HG02678 (cell line): ENCODE data around the gene SEMA3G.

ENCODE experiments used
- ATAC-seq: cut with Tn5 transposase; IDR thresholded peaks from one replicate; pipeline ENCODE4 v1.9.1; 2021; ENCODE audit warnings: mild to moderate bottlenecking, moderate library complexity; ENCODE audit not compliant: unreplicated experiment

Gene SEMA3G

GRCh38 chr3:52439426-52440248 is 5.3 kb downstream of the SEMA3G start:
- ATAC-seq: no peak

GRCh38 chr3:52438579-52439425 is 6.1 kb downstream of the SEMA3G start:
- no peak for ATAC-seq

GRCh38 chr3:52438104-52438376 is 6.9 kb downstream of the SEMA3G start:
- no peak for ATAC-seq

DNA sequence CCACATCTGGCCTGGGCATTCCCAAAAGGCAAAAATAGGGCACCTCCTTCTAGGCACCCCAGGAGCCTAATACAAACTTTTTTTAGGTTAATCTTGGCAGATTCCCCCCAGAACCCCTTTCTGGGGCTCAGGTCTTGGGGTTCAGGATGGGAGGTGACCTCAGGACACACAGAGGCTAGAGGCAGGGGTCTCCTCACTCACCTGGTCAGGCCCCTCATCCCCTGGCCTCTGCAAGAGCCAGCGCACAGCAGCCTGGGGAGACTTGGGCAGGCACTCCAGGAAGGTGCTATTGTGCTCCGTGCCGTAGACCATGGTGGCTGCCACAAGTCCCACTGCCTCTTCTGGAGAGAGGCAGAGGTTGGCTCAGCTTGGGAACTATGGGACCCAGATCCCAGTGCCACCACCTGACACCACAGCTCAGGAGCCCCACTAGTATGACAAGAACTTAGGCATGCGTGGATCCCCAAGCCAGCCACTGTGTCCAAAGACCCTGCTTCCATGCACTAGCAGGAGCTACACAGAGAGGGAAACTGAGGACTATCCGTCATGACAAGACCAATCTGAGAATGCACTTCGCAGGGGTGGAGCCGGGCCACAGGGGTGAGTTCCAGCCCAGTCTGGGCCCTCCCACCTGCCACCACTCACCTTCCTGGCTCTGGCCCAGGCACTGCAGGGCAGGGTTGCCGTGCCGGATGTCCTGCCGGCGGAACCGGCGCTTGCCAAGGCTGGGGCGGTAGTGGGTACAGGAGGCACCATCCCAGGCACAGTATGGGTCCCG is 7.4 kb downstream of the SEMA3G start:
- no peak for ATAC-seq

DNA sequence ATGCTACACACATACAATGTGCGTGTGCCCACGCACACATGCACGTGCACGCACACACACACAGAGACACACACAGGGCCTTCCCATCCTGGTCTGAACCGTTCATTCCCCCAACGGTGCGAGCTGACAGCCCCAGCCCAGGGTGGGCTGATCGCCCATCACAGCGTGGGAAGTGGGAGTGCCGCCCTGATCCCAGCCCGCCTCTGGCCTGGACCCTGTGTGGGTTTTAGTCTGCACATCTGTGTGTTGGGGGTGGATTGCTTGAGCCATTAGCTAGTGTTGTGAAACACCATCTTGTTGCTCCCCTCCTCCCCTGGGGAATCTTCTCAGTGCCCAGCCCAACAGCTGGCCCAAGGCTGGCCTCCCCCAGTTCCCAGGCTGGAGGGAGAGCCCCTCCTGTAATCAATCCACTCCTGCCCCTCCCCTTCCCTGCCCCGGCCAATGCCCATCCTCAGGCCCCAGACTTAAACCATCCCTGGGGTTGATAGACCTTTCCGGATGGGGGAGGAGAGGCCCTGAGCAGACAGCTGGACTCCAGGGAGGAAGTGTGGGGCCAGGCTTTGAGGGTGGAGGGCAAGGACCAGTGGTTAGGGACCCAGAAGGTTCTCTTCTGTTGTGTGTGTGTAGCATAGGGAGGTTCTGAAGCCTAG is 8.3 kb downstream of the SEMA3G start:
- no peak for ATAC-seq

GRCh38 chr3:52435246-52436101 is 9.4 kb downstream of the SEMA3G start:
- no peak for ATAC-seq

DNA sequence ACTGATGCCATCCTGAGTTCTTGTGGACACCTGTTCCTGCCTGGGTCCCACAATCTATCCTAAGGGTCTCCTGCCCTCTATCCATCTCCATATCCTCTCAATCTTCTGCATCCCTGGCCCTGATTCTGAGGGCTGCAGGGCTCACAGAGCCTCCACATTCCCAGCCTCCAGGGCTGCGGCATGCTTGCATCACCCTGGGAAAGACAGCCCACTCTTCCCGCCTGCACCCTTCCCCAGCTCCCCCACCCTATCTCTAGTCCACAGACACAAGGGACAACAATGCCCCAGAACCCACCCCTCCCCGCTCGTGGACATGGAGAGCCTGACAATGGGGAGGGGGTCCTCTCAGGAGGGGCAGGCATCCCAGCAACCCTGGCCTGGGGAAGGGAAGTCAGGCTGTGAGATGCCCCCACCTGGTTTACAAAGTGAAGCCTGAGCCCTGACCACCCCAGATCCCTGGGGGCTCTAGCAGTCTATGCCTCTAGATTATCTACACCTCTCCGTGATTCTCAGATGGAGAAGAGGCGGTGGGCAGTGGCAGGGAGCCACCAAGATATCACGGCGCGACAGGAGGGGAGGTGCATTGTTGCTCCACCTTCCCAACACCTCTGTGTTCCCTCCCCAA is 10.3 kb downstream of the SEMA3G start:
- ATAC-seq: no peak

DNA sequence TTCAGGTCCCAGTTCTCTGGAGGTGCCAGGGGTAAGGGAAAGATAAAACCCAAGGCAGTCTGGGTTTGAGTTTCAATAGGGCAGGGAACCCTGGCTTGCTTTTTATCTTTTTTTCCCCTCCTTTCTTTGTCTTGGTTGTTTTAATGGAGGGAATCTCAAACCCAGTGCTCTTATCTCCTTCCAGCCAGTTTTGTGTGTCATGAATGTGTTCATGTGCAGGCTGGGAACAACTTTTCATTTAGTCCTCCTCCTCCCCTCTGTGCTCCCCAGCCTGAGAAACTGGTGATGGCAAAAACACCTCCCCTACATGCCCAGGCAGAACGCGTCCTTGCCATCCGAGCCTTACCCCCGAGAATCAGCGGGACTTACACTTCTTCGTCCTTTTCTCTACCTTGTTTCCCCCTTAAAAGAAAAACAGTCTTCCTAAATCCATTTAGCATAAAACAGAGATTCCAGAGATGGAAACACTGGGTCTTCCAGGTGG is 10.9 kb downstream of the SEMA3G start:
- no peak for ATAC-seq

DNA sequence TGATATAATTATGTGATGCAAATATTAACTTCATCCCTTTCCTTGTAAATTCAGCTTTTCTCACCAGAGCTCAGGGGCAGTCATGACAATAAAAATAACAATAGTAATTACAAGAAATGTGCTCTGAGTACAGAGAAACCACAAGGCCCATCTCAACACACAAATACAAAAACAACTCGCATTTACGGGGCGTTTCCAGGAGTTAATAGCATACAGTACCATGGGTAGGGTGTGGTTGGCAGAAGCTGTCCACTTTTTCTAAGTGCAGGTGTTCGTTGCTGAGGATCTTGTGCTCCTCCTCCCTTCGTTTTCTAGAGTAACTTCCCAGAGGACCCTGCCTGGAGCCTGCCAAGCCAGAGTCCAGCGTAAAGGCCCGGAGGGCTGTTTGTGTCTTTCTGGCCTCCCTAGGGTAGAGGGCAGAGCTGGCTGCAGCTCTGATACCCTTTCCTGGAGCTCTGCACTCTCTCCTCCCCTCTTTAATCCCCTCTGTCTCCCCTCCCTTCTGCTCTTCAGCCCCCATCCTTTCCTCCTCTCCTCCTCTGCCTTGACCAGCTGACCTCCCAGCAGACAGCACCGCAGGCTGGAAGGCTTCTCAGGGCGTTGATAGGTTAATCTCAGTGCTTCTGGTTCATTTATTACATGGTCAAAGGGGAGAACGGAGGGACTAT is 11.4 kb downstream of the SEMA3G start:
- no peak for ATAC-seq

DNA sequence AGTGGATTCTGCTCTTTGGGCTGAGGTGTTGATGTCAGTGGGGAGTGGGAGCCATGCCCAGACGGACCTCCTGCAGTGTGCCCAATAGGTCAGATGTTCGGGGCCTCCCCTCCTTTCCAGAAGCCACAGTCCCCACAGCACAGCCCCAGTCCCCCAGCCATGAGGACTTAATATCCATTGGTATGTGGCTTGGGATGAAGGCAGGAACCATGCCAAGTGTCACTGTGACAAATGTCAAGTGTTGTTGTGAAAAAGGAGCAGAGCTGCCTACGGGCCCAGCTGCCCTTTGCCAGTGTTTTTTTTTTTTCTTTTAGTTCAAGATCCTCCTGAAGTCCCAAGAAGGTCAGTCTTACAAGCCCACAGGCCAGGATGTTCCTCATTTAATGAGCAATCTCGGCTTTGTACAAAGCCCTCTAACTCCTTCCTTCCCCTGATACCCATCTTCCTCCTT is 12.2 kb downstream of the SEMA3G start:
- ATAC-seq: no peak

- no peak for ATAC-seq
Measured at GRCh38 chr3:52432225-52432624, 12.7 kb downstream of the SEMA3G start.

DNA sequence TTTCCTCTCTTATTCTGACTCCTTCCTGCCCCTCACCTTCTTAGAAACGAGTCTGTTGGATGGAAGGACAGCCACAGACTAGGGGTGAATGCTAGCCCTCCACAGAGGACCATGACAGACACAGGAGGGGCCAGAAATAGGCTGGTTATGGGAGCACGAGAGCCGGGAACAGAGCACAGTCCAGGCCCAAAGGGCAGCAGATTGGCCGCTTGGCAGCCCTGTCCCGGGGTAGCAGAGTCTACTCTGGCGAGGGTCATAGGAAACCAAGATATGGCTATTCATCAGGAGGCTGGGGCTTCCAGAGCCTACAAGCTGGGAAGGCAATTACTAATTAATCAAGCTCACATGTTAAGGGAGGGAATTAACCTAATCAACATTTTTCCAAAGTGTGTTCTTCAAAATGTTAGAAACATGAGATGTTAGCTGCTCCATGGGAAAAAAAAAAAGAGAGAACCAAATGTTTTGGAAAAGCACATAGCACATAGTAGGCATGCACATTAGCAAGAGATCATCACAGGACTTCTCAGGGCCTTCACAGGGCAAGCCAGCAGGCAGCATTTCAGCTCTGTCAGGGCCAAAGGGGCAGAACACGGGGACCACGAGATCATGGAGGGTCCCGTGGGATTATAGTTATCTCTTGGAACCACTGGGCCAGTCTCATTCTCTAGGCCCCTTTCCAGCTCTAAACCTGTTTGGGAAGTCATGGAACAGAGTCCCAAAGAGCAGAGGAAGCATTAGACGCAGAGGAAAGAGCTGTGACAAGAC is 13.3 kb downstream of the SEMA3G start:
- ATAC-seq: no peak

DNA sequence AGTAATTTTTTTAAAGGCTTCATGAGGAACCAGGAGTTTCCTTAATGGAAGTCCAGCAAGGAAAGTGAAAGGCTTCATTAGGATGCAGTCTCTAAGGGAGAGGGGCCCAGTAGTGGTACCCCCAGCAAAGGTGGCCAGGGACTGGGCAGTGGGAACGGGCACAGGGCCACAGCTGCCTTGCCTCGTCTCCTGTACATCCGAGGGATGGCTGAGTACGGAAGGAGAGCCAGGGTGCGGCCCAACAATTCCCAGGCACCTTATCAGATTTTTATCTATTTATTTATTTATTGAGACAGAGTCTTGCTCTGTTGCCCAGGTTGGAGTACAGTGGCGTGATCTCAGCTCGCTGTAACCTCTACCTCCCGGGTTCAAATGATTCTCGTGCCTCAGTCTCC is 14.5 kb downstream of the SEMA3G start:
- ATAC-seq: no peak

- no peak for ATAC-seq
Measured at GRCh38 chr3:52429779-52430415, 15.0 kb downstream of the SEMA3G start.

- ATAC-seq: no peak
Measured at GRCh38 chr3:52429031-52429430, 15.9 kb downstream of the SEMA3G start.

DNA sequence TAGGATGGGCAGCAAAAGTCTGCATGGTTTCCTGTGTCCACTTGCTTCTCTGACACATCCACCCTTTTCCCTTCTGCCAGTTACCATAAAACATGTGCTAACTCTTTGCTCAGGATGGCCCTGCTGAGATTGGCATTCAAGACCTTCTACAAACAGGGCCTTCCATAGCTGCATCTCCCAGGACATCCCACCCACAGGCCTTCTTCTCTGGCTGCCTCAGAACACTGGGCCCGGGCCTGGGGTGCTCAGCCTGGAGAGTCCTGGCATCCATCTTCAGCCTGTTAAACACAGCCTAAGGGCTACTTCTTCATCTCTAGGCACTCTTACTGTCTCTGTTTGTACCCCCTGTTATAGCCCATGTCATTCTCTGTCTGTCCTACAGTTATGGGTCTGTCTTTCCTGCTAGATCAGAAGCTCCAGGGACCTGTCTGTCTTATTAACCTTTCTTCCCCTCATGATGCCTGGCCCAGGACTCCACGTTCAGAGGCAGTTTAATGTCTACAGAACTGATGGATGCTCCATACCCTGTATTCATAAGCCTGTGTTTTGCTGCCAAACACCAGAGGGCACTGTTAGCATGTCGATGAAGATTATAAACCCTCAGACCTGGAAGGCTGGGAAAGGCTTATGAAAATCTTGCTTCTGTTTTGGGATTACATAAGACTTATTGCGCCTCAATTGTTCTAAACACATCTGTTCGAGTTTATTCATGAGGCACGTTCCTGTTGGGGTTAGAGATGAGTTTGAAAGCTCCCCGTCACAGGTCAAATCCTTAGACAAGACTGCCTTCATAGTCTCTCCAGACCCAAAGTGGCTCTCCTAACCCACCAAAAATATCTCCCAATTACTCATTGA is 16.5 kb downstream of the SEMA3G start:
- ATAC-seq: no peak

GRCh38 chr3:52423173-52423572 is 21.7 kb downstream of the SEMA3G start:
- no peak for ATAC-seq
